Measurements from ENCODE around the gene ISG15. TPM values are rescaled to one million over a fixed set of nuclear protein-coding genes. Genes with fewer than 3 reads are reported as not detected.

ISG15 gene
- total and polyA plus RNA-seq, 4 donors = 12.7 to 234 (median 131) TPM

DNA sequence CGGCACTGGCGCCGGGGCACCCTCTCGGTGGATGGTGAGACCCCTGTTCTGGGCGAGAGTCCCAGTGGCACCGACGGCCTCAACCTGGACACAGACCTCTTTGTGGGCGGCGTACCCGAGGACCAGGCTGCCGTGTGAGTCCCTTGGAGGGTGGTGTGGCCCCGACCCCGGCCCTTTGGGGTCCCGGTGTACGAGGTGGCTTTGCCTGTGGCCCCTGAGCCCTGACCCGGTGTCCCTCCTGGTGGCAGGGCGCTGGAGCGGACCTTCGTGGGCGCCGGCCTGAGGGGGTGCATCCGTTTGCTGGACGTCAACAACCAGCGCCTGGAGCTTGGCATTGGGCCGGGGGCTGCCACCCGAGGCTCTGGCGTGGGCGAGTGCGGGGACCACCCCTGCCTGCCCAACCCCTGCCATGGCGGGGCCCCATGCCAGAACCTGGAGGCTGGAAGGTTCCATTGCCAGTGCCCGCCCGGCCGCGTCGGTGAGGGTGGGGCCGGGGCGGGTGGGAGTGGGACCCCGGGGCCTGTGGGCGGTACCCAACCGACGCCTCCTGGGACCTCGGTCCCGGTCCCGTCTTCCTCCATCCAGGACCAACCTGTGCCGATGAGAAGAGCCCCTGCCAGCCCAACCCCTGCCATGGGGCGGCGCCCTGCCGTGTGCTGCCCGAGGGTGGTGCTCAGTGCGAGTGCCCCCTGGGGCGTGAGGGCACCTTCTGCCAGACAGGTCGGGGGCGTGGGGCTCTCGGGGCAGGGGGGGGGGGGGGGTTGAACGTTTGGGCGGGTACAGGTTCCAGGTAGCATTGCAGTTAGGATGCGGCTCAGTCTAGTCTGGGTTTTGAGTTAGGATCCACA is 36.2 kb downstream of the ISG15 start:
- Histone ChIP-seq H3K27ac (ENCODE audit: low read depth in 1 of 2, low read length in 1 of 2) (no peak overlapping the region), H3K27me3 (ENCODE audit: control insufficient read depth in 3 of 3, insufficient read depth in 3 of 3, low read length in 2 of 3) (no peaks in the 10 kb centered on the region), H3K4me1 (ENCODE audit: control insufficient read depth in 5 of 5, insufficient read depth in 5 of 5, low read length in 5 of 5) (no peaks in the 10 kb centered on the region), H3K4me3 (no peak overlapping the region), H3K9me3 (ENCODE audit: control insufficient read depth in 4 of 4, insufficient read depth in 3 of 4, low read length in 3 of 4) (no peaks in the 10 kb centered on the region), H3K36me3 (ENCODE audit: control insufficient read depth in 4 of 4, insufficient read depth in 4 of 4, low read length in 4 of 4) (peaks cover 0 to 73% (median 10%) of the 10 kb centered on the region in 4 donors), H3K9ac (ENCODE audit: insufficient read depth in 1 of 2, low read length in 2 of 2) (no peak overlapping the region)
- ATAC-seq (ENCODE audit: insufficient read depth, low FRiP score) (no peak), DNase-seq (no peak)
- TF ChIP-seq, protein P1, sequence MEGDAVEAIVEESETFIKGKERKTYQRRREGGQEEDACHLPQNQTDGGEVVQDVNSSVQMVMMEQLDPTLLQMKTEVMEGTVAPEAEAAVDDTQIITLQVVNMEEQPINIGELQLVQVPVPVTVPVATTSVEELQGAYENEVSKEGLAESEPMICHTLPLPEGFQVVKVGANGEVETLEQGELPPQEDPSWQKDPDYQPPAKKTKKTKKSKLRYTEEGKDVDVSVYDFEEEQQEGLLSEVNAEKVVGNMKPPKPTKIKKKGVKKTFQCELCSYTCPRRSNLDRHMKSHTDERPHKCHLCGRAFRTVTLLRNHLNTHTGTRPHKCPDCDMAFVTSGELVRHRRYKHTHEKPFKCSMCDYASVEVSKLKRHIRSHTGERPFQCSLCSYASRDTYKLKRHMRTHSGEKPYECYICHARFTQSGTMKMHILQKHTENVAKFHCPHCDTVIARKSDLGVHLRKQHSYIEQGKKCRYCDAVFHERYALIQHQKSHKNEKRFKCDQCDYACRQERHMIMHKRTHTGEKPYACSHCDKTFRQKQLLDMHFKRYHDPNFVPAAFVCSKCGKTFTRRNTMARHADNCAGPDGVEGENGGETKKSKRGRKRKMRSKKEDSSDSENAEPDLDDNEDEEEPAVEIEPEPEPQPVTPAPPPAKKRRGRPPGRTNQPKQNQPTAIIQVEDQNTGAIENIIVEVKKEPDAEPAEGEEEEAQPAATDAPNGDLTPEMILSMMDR (IDR thresholded peaks at IDR 0.05; ENCODE audit: control extremely low read depth, extremely low read depth) = no peak
- WGBS, 2 donors = 94 to 95% methylated on average over 57 of the region's 57 CpGs

DNA sequence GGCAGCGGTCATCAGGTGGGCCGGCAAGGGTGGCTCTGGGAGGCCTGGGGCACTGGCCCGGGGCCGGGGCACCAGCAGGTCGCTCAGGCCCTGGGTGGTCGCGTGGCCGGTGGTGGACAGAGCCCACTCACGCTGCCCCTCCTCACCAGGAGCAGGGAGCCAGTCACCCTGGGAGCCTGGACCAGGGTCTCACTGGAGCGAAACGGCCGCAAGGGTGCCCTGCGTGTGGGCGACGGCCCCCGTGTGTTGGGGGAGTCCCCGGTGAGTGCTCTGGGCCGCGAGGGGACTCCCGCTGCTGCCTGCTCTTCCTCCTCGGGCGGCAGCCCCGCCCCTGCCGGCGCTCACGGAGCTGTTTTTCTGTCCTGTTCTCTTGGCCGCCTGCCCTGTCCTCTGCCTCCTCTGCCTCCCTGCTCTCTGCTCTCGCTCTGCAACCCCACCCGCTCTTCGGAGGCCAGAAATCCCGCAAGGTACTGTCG is 37.3 kb downstream of the ISG15 start:
- Histone ChIP-seq H3K27ac (ENCODE audit: low read depth in 1 of 2, low read length in 1 of 2) (no peak overlapping the region), H3K9me3 (ENCODE audit: control insufficient read depth in 4 of 4, insufficient read depth in 3 of 4, low read length in 3 of 4) (no peaks in the 10 kb centered on the region), H3K9ac (ENCODE audit: insufficient read depth in 1 of 2, low read length in 2 of 2) (no peak overlapping the region), H3K36me3 (ENCODE audit: control insufficient read depth in 4 of 4, insufficient read depth in 4 of 4, low read length in 4 of 4) (peaks cover 0 to 73% (median 13%) of the 10 kb centered on the region in 4 donors), H3K4me3 (no peak overlapping the region), H3K27me3 (ENCODE audit: control insufficient read depth in 3 of 3, insufficient read depth in 3 of 3, low read length in 2 of 3) (no peaks in the 10 kb centered on the region), H3K4me1 (ENCODE audit: control insufficient read depth in 5 of 5, insufficient read depth in 5 of 5, low read length in 5 of 5) (no peaks in the 10 kb centered on the region)
- WGBS, 2 donors = 93 to 94% methylated on average over 29 to 32 of the region's 32 CpGs
- no peak for DNase-seq
- no peak for ATAC-seq (ENCODE audit: insufficient read depth, low FRiP score)
- TF ChIP-seq, protein P1 (IDR thresholded peaks at IDR 0.05; ENCODE audit: control extremely low read depth, extremely low read depth) = no peak

DNA sequence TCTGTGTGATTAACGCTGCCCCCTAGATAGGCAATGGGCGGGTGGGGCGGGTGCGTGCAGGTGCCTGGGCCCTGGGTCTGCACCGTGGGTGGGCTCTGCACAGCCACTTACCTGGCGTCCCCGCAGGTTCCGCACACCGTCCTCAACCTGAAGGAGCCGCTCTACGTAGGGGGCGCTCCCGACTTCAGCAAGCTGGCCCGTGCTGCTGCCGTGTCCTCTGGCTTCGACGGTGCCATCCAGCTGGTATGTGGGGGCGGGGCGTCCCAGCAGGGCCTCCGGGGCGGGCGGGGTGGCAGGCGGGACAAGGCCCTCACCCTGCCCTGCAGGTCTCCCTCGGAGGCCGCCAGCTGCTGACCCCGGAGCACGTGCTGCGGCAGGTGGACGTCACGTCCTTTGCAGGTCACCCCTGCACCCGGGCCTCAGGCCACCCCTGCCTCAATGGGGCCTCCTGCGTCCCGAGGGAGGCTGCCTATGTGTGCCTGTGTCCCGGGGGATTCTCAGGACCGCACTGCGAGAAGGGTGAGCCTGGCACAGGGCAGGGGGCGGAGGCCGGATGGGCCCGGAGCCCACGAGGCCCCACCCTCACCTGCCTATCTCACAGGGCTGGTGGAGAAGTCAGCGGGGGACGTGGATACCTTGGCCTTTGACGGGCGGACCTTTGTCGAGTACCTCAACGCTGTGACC is 38.0 kb downstream of the ISG15 start:
- Histone ChIP-seq H3K4me1 (ENCODE audit: control insufficient read depth in 5 of 5, insufficient read depth in 5 of 5, low read length in 5 of 5) (no peaks in the 10 kb centered on the region), H3K27me3 (ENCODE audit: control insufficient read depth in 3 of 3, insufficient read depth in 3 of 3, low read length in 2 of 3) (no peaks in the 10 kb centered on the region), H3K4me3 (no peak overlapping the region), H3K9me3 (ENCODE audit: control insufficient read depth in 4 of 4, insufficient read depth in 3 of 4, low read length in 3 of 4) (no peaks in the 10 kb centered on the region), H3K27ac (ENCODE audit: low read depth in 1 of 2, low read length in 1 of 2) (no peak overlapping the region), H3K36me3 (ENCODE audit: control insufficient read depth in 4 of 4, insufficient read depth in 4 of 4, low read length in 4 of 4) (peaks cover 0 to 67% (median 12%) of the 10 kb centered on the region in 4 donors), H3K9ac (ENCODE audit: insufficient read depth in 1 of 2, low read length in 2 of 2) (no peak overlapping the region)
- TF ChIP-seq, protein P1 (IDR thresholded peaks at IDR 0.05; ENCODE audit: control extremely low read depth, extremely low read depth) = no peak
- WGBS, 2 donors = 94% methylated on average over 41 to 46 of the region's 46 CpGs
- DNase-seq = no peak
- ATAC-seq (ENCODE audit: insufficient read depth, low FRiP score) = no peak
